ENCODE results near the gene OXCT1. TPM values are rescaled to one million over a fixed set of nuclear protein-coding genes. Genes with fewer than 3 reads are reported as not detected.
"Not testable (repeated sequence)": the region's sequence is repeated elsewhere in the genome, so short reads cannot be mapped to it uniquely, and the experiment has no call there.

Gene OXCT1
- total RNA-seq, 1 donor from 2014 or later: 18.2 TPM

DNA sequence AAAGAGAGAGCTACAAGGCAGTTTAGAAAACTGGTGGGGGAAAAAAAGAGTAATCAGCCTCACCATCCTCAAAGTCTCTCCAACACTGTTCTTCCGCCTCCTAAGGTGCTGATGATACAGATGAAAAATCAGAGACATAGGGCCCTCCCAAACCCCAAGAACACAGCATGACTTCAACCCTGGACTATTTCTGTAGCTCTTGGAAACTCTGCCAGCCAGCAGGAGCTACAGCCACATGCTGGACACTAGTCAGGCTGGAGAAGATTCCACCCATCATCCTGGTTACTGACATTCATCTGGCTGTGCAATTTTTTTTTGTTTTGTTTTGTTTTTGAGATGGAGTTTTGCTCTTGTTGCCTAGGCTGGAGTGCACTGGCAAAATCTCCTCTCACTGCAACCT lies 42.4 kb downstream of the OXCT1 start:
- DNase-seq (ENCODE audit: low spot score): no peak

- DNase-seq (ENCODE audit: low spot score): no peak
Measured at GRCh38 chr5:41822036-41822435, 48.2 kb downstream of the OXCT1 start.

GRCh38 chr5:41821051-41821450 lies 49.2 kb downstream of the OXCT1 start:
- DNase-seq (ENCODE audit: low spot score): no peak

DNA sequence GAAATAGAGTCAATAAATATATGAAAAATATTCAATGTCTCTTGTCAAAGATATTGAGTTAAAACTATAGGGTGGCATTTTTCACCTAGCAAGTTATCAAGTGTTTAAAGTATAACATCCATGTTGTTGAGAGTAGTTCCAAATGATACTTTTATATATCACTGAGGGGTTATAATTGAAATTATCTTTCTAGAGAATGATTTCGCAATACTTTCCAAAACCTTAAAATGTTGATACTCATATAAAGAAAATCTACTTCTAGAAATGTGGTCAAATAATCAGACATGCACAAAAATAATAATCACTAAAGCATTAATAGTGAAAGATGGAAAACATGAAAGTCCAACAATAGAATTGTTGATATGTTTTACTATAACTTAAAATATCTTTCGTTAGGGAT lies 50.1 kb downstream of the OXCT1 start:
- no peak for DNase-seq (ENCODE audit: low spot score)

- DNase-seq (ENCODE audit: low spot score): no peak
Measured at GRCh38 chr5:41817625-41818301, 52.5 kb downstream of the OXCT1 start.

DNA sequence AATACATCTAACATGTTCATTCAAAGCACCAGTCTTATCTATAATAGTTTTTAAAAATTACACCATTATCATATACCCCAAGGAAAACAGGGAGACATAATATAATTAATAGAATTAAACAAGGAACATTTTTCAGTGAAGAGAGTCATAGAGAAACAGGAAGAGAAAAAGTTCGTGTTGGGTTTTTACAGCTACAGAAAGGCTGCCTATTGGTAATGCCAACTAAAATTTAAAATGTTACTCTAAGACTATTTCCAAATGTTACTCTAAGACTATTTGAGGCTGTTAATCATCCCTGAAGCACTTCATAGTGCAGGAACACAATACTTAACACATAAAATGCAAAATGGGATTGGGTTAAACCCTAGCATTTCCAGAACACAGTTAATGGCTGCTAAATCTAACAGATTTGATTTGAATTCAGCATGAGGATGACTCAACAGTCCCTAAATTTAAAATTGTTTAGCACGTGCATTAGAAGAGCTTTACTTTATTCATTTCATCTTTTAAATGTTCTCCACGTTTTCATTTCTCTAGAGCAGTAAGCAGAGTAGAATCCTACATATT lies 54.5 kb downstream of the OXCT1 start:
- DNase-seq (ENCODE audit: low spot score): no peak

- no peak for DNase-seq (ENCODE audit: low spot score)
Measured at GRCh38 chr5:41815261-41815660, 55.0 kb downstream of the OXCT1 start.

DNA sequence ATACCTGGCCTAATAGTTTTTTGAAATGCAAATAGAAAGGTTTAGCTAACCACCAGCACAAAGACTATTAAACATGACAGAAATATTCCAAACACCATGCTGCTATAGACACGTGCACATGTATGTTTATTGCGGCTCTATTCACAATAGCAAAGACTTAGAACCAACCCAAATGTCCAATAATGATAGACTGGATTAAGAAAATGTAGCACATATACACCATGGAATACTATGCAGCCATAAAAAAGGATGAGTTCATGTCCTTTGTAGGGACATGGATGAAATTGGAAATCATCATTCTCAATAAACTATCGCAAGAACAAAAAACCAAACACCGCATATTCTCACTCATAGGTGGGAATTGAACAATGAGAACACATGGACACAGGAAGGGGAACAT lies 55.9 kb downstream of the OXCT1 start:
- DNase-seq (ENCODE audit: low spot score): not testable (repeated sequence)

- DNase-seq (ENCODE audit: low spot score): no peak
Measured at GRCh38 chr5:41812156-41812555, 58.1 kb downstream of the OXCT1 start.

GRCh38 chr5:41809128-41809527 lies 61.1 kb downstream of the OXCT1 start:
- DNase-seq (ENCODE audit: low spot score): no peak

DNA sequence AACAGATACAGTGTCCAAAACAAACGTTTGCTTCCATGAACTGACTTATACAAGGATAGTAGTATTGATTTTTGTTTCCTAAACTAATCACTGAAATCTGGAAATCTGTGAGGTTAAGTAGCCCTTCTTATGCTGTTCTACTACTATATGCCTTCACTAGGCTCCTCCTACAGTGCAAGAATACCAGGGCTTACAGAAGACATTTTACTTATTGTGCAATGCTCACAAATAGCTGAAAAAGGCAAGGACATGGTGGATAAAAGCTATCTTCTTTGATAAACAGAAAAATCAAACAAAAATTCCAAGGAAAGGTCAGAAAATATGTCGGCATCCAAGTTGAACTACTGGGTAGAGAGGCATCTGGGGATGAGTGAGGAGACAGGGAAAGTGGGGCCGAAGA lies 61.9 kb downstream of the OXCT1 start:
- no peak for DNase-seq (ENCODE audit: low spot score)

DNA sequence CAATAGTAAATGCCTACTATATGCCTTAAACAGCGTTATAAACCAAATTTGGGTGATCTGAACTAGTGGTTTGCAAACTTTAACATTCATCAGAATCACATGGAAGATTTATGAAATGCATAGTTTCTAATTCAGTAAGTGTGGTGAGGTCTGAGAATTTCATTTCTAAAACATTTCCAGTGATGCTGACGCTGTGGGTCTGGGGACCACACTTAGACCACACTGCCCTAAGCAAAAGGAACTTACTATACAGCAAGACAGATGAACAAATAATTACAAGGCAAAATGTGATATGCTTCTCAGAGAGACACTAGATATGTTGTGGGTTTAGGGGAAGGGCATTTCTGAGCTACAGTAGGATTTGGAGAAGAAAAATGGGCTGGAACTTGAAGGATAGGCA lies 72.6 kb downstream of the OXCT1 start:
- DNase-seq (ENCODE audit: low spot score): no peak

DNA sequence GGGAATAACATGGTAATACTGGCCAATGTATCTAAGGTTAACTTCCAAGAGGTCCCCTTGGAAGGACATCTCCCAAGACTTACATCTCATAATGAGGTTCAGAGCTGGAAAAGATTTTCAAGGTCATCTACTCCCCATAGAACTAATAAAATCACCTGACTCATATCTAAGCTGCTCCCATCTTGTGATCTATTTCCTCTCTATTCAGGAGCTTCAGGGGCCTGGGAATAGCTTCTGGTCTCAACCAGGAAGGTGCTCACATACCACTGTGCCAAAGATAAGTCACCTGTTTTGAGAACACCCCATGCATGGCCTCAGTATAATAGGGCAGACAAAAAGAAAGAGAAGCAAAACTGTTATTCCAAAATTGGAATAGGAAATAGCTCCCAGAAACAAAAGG lies 74.2 kb downstream of the OXCT1 start:
- no peak for DNase-seq (ENCODE audit: low spot score)

- no peak for DNase-seq (ENCODE audit: low spot score)
Measured at GRCh38 chr5:41795125-41795524, 75.1 kb downstream of the OXCT1 start.

DNA sequence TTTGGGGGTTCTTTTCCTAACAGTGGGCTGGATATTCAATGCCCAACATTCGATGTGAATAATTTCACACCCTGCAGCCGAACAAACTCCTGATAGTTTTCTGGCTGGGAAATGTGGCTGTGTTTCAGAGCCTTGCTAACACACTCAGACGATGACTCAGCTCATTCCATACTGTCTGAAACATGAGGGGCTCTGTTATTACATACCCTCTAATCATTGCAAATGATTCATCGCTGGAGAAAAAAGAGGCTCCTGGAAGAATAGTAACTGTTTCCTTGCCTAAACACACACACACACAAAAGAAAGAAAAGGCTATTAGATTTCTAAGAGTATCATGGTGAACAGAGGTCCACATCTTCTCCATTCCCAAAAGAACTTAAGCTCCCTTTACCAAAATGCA lies 75.8 kb downstream of the OXCT1 start:
- DNase-seq (ENCODE audit: low spot score): no peak

DNA sequence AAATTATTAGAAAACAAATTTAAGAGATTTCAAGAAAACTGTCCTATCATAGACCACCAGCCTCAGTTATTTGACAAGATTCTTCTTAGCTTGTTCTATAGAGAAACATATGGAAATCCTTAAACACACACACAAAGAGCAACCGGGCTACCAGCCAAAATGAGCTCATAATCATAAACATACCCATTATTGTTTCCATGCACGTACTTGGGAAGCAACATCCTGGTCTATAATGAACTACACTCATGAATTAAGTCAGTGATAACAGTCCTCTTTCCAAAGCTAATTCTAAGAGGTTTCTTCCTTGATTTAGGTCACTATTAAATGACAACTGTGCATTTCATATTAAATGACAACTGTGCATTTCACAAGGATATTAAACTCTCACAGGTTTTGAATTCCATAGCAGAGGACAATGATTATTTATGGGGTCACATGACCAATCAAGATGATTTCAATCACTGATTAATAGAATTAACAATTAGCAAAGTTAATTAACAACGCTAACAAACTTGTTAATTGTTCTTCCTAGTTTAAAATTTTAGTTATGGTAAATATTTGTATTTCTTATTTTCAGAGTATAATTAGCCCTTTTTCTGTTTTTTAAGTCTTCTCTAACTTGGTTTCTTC lies 77.0 kb downstream of the OXCT1 start:
- DNase-seq (ENCODE audit: low spot score): no peak

DNA sequence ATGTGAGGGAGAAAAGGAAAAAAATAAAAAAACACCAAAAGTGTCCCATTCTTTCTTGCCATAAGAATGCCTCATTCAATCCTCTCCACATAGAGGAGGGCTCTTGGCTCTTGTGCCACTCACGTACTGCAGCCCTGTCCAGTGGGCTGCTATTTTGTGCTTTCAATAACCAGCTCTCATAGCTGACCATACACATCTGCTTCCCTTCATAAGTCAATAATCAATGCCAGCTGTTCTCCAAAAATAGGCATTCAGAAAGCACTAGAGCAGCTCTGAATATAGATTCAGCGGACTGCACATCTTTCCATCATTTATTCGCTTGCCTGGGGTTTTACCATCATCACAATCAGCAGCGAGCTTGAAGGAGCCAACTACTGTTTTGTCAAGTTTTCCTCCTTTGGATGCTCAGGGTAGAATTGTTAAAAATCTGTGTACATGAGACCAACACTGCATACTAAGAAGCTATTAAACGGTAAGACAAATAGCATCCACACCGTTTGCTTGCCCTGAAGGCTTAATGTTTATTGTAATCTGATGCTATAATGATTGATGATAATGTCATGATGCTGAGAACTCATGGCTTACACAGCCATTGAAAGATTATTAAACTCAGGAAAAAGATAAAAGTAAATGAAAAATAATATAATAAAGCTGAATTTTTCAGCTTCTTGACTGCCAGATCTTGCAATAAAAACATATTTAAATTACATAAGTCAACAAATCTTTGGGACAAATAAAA lies 80.0 kb downstream of the OXCT1 start:
- no peak for DNase-seq (ENCODE audit: low spot score)

DNA sequence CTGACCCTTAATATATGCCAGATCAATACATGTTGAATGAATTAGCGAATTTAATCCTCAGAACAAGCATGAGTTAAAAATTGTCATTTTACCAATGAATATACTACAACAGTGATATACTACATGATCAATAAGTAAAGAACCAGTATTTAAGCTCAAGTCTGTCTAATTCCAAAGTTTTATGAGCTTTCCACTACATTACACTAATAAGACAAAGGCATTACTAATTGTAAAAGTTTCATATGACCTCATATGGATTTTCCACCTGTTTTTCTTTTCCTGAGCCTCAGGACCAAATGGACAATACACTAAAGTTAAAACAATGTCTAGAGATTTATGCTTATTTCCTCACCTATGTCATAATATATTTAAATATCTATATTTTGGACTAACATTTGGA lies 80.8 kb downstream of the OXCT1 start:
- DNase-seq (ENCODE audit: low spot score): no peak

- no peak for DNase-seq (ENCODE audit: low spot score)
Measured at GRCh38 chr5:41788941-41789368, 81.3 kb downstream of the OXCT1 start.

- DNase-seq (ENCODE audit: low spot score): no peak
Measured at GRCh38 chr5:41787265-41787664, 83.0 kb downstream of the OXCT1 start.

DNA sequence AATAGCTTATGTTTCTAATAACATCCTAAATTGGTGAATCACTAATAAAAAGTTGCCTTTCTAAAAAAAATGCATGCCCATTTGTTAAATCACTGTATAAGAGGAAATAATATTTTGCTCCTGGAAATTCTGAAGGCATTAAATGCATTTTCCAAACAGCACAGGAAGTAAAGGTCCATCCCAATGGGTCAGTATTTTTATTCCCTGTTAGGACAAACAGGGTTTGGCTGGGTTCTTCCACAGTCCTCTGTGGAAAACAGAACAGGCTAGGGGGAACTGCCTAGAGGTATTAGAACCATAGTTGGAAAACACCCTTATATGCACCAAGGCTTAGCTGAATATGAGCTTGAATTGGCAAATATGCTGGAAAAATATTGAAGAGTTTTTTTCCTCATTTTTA lies 85.2 kb downstream of the OXCT1 start:
- no peak for DNase-seq (ENCODE audit: low spot score)

- no peak for DNase-seq (ENCODE audit: low spot score)
Measured at GRCh38 chr5:41778410-41778809, 91.8 kb downstream of the OXCT1 start.

GRCh38 chr5:41776435-41776834 lies 93.8 kb downstream of the OXCT1 start:
- DNase-seq (ENCODE audit: low spot score): no peak

Measured in ureter (tissue), 1 donor.